GM12874 (cell line): ENCODE results near the gene OLFML2A.

ENCODE experiments used
- TF ChIP-seq, protein P1 (sequence below): IDR thresholded peaks from 2 replicates; pipeline ENCODE4 v1.5.1; 2011; ENCODE audit warnings: low read depth, mild to moderate bottlenecking, control low read depth, low read length, moderate library complexity; ENCODE audit not compliant: insufficient read depth

The OLFML2A gene

DNA sequence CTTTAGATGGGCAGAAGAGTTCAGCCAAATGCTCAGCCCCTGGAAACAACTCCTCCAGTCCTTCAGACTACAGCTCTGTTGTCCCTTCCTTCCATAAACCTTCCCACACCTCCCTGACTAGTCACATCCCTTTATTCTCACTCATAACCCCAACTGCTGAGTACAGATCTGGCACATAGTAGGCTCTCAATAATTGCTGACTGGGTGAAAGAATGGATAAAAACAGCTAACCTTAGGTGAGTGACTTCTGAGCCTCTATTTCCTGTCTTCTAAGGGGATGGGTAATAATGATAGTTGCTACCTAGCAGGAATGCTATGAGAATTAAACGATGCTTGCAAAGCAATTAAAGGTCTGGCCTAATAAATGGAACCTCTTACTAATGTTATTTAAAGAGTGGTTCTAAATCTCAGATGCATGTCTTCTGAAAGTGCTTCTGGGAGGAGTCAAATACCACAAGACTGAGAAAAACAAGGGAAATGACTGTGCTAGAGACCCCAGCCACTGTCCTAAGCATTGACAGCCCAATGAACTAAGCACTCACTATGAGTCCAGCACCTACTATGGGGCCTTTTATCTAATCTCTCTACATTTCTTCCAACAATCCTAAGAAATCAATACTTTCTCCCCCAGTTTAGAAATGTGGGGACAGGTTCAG lies 3.3 kb upstream of the OLFML2A start:
- TF ChIP-seq, protein P1, sequence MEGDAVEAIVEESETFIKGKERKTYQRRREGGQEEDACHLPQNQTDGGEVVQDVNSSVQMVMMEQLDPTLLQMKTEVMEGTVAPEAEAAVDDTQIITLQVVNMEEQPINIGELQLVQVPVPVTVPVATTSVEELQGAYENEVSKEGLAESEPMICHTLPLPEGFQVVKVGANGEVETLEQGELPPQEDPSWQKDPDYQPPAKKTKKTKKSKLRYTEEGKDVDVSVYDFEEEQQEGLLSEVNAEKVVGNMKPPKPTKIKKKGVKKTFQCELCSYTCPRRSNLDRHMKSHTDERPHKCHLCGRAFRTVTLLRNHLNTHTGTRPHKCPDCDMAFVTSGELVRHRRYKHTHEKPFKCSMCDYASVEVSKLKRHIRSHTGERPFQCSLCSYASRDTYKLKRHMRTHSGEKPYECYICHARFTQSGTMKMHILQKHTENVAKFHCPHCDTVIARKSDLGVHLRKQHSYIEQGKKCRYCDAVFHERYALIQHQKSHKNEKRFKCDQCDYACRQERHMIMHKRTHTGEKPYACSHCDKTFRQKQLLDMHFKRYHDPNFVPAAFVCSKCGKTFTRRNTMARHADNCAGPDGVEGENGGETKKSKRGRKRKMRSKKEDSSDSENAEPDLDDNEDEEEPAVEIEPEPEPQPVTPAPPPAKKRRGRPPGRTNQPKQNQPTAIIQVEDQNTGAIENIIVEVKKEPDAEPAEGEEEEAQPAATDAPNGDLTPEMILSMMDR: no peak

DNA sequence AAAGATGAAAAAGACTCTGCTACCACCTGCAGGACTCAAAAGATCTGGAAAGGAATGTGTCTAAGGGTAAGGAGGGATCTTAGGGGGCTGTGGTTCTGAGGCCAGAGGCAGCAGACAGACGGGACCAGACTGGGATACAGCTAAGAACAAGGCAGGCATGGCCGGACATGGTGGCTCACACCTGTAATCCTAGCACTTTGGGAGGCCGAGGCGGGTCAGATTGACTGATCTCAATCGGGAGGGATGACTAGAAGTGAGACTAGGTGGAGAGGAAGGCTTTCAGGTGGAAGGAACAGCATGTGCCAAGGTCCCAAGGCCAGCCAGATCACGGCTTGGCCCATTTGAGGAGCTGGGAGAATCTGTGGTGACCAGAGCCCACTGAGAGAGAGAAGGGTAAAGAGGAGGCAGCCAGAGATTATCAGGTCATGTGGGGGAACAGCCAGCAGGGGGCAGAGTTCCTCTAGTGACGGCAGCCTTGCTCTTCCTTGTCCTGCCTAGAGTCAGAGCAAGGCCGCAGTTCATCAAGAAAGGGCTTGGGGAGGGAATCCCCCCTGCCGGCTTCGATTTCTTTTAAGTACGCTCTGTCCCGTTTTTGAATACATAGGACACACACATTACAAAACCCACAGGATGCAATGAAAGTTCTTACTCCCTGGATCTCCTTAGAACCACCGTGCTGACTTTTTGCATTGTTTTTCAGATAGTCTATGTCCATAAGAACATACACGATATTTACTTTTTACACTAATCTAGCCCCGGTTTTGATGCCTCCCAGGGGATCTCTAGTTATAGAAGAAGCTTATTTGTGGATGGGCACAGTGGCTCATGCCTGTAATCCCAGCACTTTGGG lies 2.6 kb upstream of the OLFML2A start:
- TF ChIP-seq, protein P1: peak; percentile 88

DNA sequence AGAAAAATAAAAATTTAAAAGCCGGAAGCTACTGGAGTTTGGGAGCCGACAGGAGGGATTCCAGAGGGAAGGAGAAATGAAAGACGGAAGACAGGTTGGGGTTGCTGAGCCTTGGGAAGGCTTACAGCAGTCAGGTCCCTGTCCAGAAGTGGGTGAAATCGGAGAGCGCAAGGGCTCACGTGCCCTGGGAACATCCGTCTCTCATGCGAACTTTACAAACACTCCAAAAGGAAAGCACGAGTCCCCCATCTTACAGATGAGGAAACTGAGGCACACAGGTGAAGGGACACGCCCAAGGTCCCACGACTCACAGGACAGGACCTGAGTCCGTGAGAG lies 347 bp upstream of the OLFML2A start:
- TF ChIP-seq, protein P1: no peak

DNA sequence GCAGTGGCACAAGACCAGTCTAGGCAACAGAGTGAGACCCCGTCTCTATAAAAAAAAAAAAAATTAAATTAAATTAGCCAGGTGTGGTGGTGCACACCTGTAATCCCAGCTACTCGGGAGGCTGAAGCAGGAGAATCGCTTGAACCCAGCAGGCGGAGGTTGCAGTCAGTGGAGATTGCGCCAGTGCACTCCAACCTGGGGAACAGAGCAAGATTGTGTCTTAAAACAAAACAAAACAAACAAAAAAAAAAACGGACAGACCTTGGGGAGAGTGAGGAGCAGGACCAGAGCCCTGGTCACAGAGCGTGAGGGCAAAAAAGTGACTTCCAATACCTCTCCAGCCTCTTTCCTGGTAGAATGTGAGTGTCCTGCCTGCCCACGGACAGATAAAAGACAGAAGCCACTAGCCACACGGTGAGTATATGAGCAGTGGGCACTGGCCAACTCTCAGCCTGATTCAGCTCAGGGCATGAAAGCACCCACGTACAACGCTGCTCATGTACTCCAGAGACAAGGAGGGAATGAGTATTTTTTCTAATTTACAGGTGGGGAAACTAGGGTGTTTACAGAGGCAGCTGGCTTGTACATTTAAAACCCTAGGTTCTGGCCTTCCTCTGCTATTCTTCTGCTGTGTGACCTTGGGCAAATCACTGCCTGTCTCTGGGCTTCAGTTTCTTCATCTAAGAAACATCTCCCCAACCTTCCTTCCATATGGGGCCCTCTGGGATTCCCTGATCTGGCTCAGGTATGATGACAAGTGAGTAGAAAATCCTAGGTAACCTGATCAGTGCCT lies 1.8 kb downstream of the OLFML2A start:
- TF ChIP-seq, protein P1: no peak

DNA sequence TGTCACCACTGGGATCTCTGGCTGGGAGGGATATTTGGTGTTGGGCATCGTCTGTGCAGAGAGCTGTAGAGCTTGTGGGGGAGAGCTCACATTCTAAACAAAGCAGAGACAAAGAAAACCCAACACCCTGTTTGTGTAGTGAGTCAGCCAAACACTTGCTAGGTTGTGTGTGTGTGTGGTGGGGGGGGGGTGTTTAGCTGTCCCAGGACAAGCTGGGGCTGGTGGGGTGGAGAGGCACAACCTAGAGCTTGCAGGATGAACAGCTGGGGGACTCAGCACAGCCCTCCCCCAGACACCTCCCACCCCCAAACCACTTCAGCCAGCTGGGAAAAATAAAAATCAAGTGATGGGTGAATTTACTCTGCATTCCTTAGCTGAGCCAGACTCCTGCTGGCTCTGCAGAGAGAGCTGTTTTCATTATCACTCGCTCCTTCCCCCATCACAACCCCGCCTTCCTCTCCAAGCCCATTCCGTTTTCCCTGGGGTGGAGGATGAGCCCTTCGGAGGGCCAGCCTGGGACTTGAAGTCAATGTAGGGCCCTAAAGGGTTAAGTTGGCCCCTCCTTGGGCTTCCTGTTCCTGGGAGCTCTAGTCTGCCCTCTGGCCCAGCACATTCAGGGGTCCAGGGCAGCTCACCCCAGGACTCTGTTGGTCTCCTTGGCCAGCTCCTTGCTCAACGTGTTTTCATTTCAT lies 2.6 kb downstream of the OLFML2A start:
- TF ChIP-seq, protein P1: no peak

DNA sequence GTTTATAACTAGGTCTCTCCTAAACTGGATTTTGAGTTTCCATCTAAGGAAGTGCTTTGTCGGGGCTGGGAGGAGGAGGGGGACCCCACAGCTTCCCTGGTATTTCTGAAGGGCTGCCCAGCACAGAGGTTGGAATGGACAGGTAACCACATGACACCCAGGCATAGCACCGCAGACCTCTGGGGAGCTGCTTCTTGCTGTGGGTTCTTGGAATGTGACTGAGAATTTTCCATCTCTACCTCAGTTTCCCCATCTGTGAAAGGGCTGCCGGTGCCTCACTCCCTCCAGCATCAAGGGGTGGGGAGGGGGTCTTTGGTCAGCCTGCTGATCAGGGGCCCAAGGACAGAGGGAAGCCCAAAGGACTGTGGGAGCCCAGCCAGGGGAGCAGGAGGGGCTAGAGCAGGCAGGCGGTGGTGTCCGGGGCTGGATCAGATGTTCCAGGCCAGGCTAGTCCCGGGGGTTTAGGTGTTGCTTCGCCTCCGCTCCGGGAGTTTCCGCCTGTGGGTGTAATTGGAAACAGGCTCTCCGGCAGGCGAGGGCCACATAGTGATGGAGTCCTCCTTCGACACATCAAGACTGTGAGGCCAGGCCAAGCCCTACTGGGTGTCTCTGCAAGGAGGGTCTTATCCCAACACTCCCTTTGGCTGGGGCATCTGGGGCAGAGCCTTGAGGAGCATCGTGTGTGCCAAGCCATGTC lies 3.3 kb downstream of the OLFML2A start:
- TF ChIP-seq, protein P1: no peak
